GM12891 (cell line): ENCODE measurements around the gene DEPDC5.

ENCODE experiments used
- POLR2A ChIP-seq: IDR thresholded peaks from 2 replicates; pipeline ENCODE4 v1.6.1; 2011; ENCODE audit warnings: low read depth, low read length, control low read depth
- POLR2AphosphoS5 ChIP-seq: IDR thresholded peaks from 2 replicates; pipeline ENCODE4 v1.6.1; 2011; ENCODE audit warnings: low read depth, low read length, control low read depth
- POU2F2 ChIP-seq: IDR thresholded peaks from 2 replicates; pipeline ENCODE4 v1.6.1; 2011; ENCODE audit warnings: low read depth, mild to moderate bottlenecking, control low read depth, low read length, moderate library complexity
- SPI1 ChIP-seq: IDR thresholded peaks from 2 replicates; pipeline ENCODE4 v1.6.1; 2011; ENCODE audit warnings: low read depth, low read length, control low read depth
- TAF1 ChIP-seq: IDR thresholded peaks from 2 replicates; pipeline ENCODE4 v1.6.1; 2011; ENCODE audit warnings: low read depth, low read length, control low read depth

GRCh38 chr22:31905356-31905755, 151.5 kb downstream of the DEPDC5 start:
- TF ChIP-seq POLR2AphosphoS5 (no peak), TAF1 (no peak), POLR2A (no peak), POU2F2 (no peak), SPI1 (no peak)
